DND-41 (cell line): ENCODE results near the gene PTPN6.

Source experiments
- ATAC-seq: fragments of 200-7000 bp; cut with Tn5 transposase; 3 replicates; pipeline ENCODE4 v1.9.1; 2021; ENCODE audit warnings: low read depth; ENCODE audit not compliant: insufficient read depth
- DNase-seq: peaks from one replicate; pipeline ENCODE4 v3.0.0-alpha.2; 2020
- H2AFZ ChIP-seq: 2 replicates; pipeline ENCODE4 v1.6.0; 2012; ENCODE audit warnings: low read depth, low read length
- H3K27ac ChIP-seq: 2 replicates; pipeline ENCODE4 v1.5.1; 2012; ENCODE audit warnings: low read length, inconsistent platforms
- H3K27me3 ChIP-seq: fragments of 200-600 bp; sonication (generic); 2 replicates; pipeline ENCODE4 v1.6.0; 2012; ENCODE audit warnings: low read length, mild to moderate bottlenecking, inconsistent platforms; ENCODE audit not compliant: insufficient read depth, poor library complexity
- H3K36me3 ChIP-seq: 2 replicates; pipeline ENCODE4 v1.5.1; 2012; ENCODE audit warnings: low read length, inconsistent platforms; ENCODE audit not compliant: insufficient read depth
- H3K4me1 ChIP-seq: 2 replicates; pipeline ENCODE4 v1.5.1; 2012; ENCODE audit warnings: mild to moderate bottlenecking, low read length; ENCODE audit not compliant: insufficient read depth
- H3K4me2 ChIP-seq: 2 replicates; pipeline ENCODE4 v1.6.0; 2012; ENCODE audit warnings: mild to moderate bottlenecking, moderate library complexity, low read length, inconsistent platforms; ENCODE audit not compliant: insufficient read depth
- H3K4me3 ChIP-seq, 2 experiments: fragments of 200-600 bp in 1 of 2; shearing (Covaris generic) in 1 of 2; 2 replicates each; pipeline ENCODE4 v1.5.1; 2012 to 2016; ENCODE audit warnings: inconsistent platforms in 2 of 2, low read length in 2 of 2, mild to moderate bottlenecking in 2 of 2, low read depth in 1 of 2, moderate library complexity in 1 of 2
- H3K79me2 ChIP-seq: 2 replicates; pipeline ENCODE4 v1.6.0; 2012; ENCODE audit warnings: low read length, inconsistent platforms; ENCODE audit not compliant: insufficient read depth
- H3K9ac ChIP-seq: 2 replicates; pipeline ENCODE4 v1.6.0; 2012; ENCODE audit warnings: low read depth, mild to moderate bottlenecking, inconsistent platforms, low read length, moderate library complexity
- H3K9me3 ChIP-seq: 2 replicates; pipeline ENCODE4 v1.5.1; 2012; ENCODE audit warnings: low read length, moderate library complexity, mild to moderate bottlenecking, inconsistent platforms; ENCODE audit not compliant: insufficient read depth, severe bottlenecking
- H4K20me1 ChIP-seq: 2 replicates; pipeline ENCODE4 v1.6.0; 2012; ENCODE audit warnings: low read length; ENCODE audit not compliant: insufficient read depth
- CTCF ChIP-seq: IDR thresholded peaks from 2 replicates; pipeline ENCODE4 v1.5.1; 2012; ENCODE audit warnings: borderline replicate concordance, low read length, moderate library complexity, mild to moderate bottlenecking; ENCODE audit not compliant: poor library complexity, severe bottlenecking; ENCODE audit errors: extremely low read depth
- EZH2 ChIP-seq: IDR thresholded peaks from 3 replicates; pipeline ENCODE4 v1.6.1; 2012; ENCODE audit warnings: borderline replicate concordance, low read depth, mild to moderate bottlenecking, moderate library complexity, low read length, inconsistent platforms; ENCODE audit not compliant: severe bottlenecking

Gene PTPN6

GRCh38 chr12:6928022-6928702 lies 23.0 kb upstream of the PTPN6 start:
- Histone ChIP-seq H3K4me1 (peaks cover 63% of the 10 kb centered on the region), H3K79me2 (peaks cover 51% of the 10 kb centered on the region), H2AFZ (peak overlapping the region; percentile 21), H3K9me3 (no peaks in the 10 kb centered on the region), H4K20me1 (peaks cover 13% of the 10 kb centered on the region; the same call in 1 of the 2 replicates), H3K27ac (peak overlapping the region; percentile 71), H3K9ac (peak overlapping the region; percentile 77), H3K27me3 (no peaks in the 10 kb centered on the region), H3K4me3 (peak overlapping the region; percentile 75 to 83), H3K4me2 (peak overlapping the region; percentile 90), H3K36me3 (peaks cover 12% of the 10 kb centered on the region)
- TF ChIP-seq CTCF (no peak), EZH2 (no peak)
- no peak for DNase-seq
- ATAC-seq = no peak

- TF ChIP-seq EZH2 = no peak
- TF ChIP-seq CTCF = no peak
- DNase-seq (no peak), ATAC-seq (no peak)
- Histone ChIP-seq H2AFZ (peak overlapping the region; percentile 21), H3K4me3 (peak overlapping the region; percentile 75 to 83), H3K27me3 (no peaks in the 10 kb centered on the region), H3K4me2 (peak overlapping the region; percentile 90), H3K9ac (peak overlapping the region; percentile 70), H3K4me1 (peaks cover 59% of the 10 kb centered on the region), H4K20me1 (peaks cover 13% of the 10 kb centered on the region; the same call in 1 of the 2 replicates), H3K9me3 (no peaks in the 10 kb centered on the region), H3K27ac (peak overlapping the region; percentile 71), H3K36me3 (peaks cover 13% of the 10 kb centered on the region), H3K79me2 (peaks cover 58% of the 10 kb centered on the region)
Measured at GRCh38 chr12:6928703-6929407, 22.3 kb upstream of the PTPN6 start.

DNA sequence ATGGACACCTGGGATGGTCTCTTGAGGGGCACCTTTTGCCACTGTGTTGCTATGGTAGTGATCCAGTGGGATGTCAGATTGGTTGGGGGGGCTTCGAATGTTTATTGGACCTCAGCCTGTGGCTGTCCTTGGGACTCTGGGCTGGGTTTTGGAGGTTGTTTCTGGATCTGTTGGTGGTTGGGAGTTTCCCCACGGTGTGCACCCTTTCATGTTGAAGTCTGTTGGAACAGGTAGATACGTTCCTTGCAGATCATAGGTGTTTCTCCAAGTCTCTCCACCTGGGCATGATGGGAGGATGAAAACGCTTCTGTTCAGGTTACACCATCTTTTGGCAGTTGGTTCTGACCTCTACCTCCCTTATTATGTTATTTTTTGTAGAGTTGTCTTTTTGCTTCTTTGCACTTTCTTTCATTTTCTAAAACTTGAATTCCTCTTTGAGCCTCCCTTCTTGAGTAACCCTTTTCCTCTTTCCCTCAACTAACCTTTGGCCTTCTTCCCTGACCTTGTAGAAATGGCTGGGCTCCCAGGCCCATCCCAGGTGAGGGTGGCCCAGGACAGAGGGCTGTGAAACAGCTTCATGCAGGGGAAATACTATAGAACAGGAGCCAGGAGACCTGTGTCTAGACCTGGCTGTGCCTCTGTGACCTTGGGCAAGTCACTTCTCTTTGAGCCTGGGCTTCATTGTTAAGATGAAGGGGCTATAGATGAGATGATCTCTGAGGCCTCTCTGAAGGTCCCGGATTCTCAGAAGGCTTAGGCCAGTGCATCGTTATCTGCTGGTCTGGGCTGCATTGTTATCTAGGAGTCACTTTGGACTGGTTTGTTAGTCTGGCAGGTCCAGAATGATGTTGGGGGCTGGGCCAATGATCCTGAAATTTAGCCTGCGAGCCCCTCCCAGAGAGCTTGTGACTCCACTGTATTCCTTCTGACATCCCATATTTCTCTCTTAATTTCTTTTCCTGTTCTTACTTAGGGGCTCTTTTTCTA lies 21.4 kb upstream of the PTPN6 start:
- Histone ChIP-seq H3K79me2 (peaks cover 63% of the 10 kb centered on the region), H3K4me2 (peak overlapping the region; percentile 90), H4K20me1 (peaks cover 13% of the 10 kb centered on the region; the same call in 1 of the 2 replicates), H3K36me3 (peaks cover 19% of the 10 kb centered on the region), H3K4me3 (peak overlapping the region in 1 of 2 experiments; percentile 83; a peak in 3 of 4 replicates), H3K4me1 (peaks cover 50% of the 10 kb centered on the region), H3K27ac (peak overlapping the region; percentile 71), H3K9me3 (no peaks in the 10 kb centered on the region), H2AFZ (no peak overlapping the region), H3K9ac (peak overlapping the region; percentile 70), H3K27me3 (no peaks in the 10 kb centered on the region)
- no peak for TF ChIP-seq EZH2
- no peak for TF ChIP-seq CTCF
- no peak for ATAC-seq
- DNase-seq = no peak
